GM18951 (cell line): Measurements from ENCODE around the gene YKT6.

Experiments used
- POLR2A ChIP-seq: IDR thresholded peaks from 4 replicates; pipeline ENCODE4 v1.6.1; 2011; ENCODE audit warnings: mild to moderate bottlenecking; ENCODE audit not compliant: insufficient read length, insufficient read depth; ENCODE audit errors: extremely low read depth
- in situ Hi-C: fragments of 300-500 bp; cut with MboI; formaldehyde crosslinking; loops from one replicate; pipeline ENCODE4 v1.12.0; 2022; ENCODE audit warnings: low sequenced_read_pairs, mixed read lengths, inconsistent platforms; ENCODE audit not compliant: unreplicated experiment

Gene YKT6

DNA sequence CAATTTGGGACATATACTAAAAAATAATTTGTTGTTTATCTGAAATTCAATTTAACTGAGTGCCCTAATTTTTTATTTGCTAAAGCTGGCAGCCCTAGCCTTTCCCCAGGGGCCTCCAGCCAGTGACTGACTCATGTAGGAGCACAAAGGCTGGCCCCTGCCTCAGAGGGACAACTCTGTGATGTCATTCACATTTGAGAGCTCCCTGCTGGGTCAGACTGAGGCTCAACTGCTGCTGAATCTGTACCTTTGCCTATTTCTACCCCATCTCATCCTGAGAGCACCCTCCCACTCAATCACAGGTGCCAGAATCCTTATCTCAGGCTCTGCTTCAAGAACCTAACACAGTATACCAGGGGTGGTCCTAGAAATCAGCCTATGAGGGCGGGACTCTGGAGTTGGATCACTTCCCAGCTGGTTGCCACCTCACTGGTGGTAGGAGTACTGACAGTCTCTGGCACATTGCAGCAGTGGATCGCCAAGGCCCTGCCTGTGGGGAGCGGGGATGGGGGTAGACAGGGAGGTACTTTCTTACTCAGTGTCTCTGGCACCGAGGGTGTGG is 23.1 kb upstream of the YKT6 start:
- no peak for TF ChIP-seq POLR2A
- in situ Hi-C loops, result no loop called here

DNA sequence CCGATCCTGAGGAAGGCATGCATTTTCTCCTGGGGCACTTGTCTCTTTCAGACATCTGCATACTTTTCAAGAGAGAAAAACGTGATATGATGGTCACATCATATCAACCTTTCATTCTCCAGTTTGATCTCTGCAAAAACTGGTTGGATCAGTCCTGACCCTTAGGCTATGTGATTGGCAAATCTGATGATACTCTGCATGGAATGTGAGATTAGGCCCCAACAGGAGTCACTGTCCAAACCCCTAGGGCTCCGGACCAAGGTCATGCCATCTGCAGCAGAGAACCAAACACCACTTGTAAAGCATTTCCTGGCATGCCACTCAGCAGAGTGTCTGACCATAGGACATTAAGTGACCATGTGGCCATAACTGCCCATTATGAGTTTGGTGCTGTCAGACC is 20.1 kb upstream of the YKT6 start:
- no peak for TF ChIP-seq POLR2A
- in situ Hi-C loops, result no loop called here

GRCh38 chr7:44182827-44183226 is 18.0 kb upstream of the YKT6 start:
- TF ChIP-seq POLR2A, result no peak
- in situ Hi-C loops, result no loop called here

DNA sequence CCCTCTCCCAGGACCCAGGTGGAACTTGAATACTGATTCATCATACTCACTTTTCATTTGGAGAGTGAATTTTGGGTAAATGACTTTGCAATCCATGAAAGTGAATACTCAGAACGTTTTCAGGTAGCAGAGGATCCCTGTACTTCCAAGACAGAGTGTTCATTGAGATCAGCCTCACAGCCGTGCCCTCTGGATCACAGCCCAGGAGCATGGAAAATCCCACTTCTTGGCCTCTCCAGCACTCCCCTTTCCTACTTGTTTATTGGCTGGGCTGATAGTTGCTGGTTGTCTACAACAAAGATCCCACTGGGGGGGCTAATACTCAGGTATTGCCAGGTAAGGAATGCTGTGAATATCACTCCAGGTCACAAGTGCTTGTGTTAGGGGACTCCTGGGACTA is 17.4 kb upstream of the YKT6 start:
- no peak for TF ChIP-seq POLR2A
- in situ Hi-C loops, result no loop called here

GRCh38 chr7:44184206-44184872 is 16.4 kb upstream of the YKT6 start:
- in situ Hi-C loops, result no loop called here
- TF ChIP-seq POLR2A, result no peak

- in situ Hi-C loops, result no loop called here
- TF ChIP-seq POLR2A, result no peak
Observed at GRCh38 chr7:44184873-44185446, 15.8 kb upstream of the YKT6 start.

GRCh38 chr7:44185729-44186128 is 15.0 kb upstream of the YKT6 start:
- no peak for TF ChIP-seq POLR2A
- in situ Hi-C loops, result no loop called here

DNA sequence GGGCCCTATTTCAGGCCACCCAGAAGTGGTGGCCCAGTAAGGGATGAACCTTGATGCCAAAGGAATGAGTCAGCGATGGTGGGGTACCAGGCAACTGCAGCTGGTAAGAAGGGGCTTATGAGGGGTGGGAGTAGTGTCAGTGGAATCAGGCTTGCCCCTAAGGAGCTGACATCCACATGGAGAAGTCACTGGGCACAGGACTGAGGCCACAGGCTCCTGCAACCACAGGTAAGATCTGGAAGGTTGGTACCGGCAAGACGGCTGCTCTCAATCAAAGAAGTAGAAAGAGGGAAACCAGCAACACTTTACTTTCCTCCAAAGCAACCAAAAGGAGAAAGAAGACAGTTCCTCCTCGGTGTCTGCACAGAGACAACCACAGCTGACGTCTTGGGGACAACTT is 14.0 kb upstream of the YKT6 start:
- TF ChIP-seq POLR2A, result no peak

DNA sequence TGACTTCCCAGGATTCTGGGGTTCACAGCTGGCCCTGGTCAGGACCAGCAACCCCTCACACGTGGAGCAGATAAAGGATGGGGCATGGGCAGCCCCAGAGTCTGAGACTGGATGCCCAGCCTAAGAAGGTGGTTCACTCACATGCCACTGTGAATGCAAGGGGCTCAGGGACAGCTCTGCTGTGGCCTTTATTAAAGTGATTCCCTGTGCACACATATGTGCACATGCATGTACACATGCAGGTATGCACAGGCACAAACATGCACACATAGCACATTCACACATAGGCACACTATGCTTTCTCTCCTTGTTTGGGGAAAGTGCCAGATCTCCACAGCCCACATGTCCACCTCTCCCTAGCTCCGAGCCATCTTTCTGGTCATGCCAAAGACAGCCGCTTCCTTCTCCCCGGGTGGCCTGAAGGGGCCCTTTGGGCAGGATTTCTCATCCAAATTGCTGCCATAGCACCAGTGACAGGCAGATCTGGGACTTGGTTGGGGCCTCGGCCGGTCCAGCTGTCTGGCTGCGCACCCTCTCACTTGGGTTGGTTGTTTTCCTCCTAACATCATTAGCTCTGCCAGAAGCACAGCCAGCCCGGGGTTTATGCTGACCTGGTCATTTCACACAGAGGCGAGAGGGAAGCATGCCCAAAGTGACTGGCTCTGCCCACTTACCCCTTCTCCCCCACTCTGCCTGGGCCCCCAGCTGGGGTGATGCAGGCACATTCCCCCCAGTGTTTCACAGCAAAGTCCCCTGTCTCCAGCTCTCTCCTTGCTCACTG is 13.0 kb upstream of the YKT6 start:
- in situ Hi-C loops, result no loop called here
- no peak for TF ChIP-seq POLR2A

More for the DNA sequence above, 14.0 kb upstream of the YKT6 start:
- in situ Hi-C loops, result no loop called here

GRCh38 chr7:44188480-44189225 is 12.1 kb upstream of the YKT6 start:
- TF ChIP-seq POLR2A, result no peak
- in situ Hi-C loops, result no loop called here

GRCh38 chr7:44189286-44189992 is 11.3 kb upstream of the YKT6 start, which contains the start of gene GCK:
GCK (minus strand) TSS chr7:44189439; CDS start chr7:44188953, 486 bp downstream.
- in situ Hi-C loops, result no loop called here
- TF ChIP-seq POLR2A, result no peak
